Astrocyte of the cerebellum (primary cell): ENCODE results near the gene OSGIN1.

ENCODE experiments used
- DNase-seq: peaks from one replicate; pipeline ENCODE4 v3.0.0-alpha.2; 2011; ENCODE audit warnings: low read depth
- H3K4me3 ChIP-seq: 2 replicates; pipeline ENCODE4 v1.5.1; 2011; ENCODE audit warnings: mild to moderate bottlenecking, low read depth, low read length, moderate library complexity
- in situ Hi-C: cut with HindIII; loops from 2 replicates; pipeline ENCODE4 v1.10.0; 2017; ENCODE audit warnings: low sequenced_read_pairs
- TF ChIP-seq, protein P1 (sequence below): IDR thresholded peaks from 2 replicates; pipeline ENCODE4 v1.5.1; 2012; ENCODE audit warnings: low read length, low read depth, moderate library complexity, mild to moderate bottlenecking; ENCODE audit errors: missing control alignments

Gene OSGIN1

GRCh38 chr16:83925957-83926725 is 26.9 kb upstream of the OSGIN1 start:
- H3K4me3 ChIP-seq = no peak overlapping the region
- in situ Hi-C loops = no loop called here
- TF ChIP-seq, protein P1, sequence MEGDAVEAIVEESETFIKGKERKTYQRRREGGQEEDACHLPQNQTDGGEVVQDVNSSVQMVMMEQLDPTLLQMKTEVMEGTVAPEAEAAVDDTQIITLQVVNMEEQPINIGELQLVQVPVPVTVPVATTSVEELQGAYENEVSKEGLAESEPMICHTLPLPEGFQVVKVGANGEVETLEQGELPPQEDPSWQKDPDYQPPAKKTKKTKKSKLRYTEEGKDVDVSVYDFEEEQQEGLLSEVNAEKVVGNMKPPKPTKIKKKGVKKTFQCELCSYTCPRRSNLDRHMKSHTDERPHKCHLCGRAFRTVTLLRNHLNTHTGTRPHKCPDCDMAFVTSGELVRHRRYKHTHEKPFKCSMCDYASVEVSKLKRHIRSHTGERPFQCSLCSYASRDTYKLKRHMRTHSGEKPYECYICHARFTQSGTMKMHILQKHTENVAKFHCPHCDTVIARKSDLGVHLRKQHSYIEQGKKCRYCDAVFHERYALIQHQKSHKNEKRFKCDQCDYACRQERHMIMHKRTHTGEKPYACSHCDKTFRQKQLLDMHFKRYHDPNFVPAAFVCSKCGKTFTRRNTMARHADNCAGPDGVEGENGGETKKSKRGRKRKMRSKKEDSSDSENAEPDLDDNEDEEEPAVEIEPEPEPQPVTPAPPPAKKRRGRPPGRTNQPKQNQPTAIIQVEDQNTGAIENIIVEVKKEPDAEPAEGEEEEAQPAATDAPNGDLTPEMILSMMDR = no peak
- no peak for DNase-seq

- peak; percentile 20 for DNase-seq
- TF ChIP-seq, protein P1 = peak; percentile 99
- in situ Hi-C loops = no loop called here
- no peak overlapping the region for H3K4me3 ChIP-seq
Observed at GRCh38 chr16:83926726-83927397, 26.2 kb upstream of the OSGIN1 start.

- TF ChIP-seq, protein P1 = no peak
- no peak overlapping the region for H3K4me3 ChIP-seq
- no peak for DNase-seq
- in situ Hi-C loops = no loop called here
Observed at GRCh38 chr16:83928341-83929055, 24.5 kb upstream of the OSGIN1 start.

GRCh38 chr16:83929811-83930555 is 23.1 kb upstream of the OSGIN1 start:
- no peak for DNase-seq
- in situ Hi-C loops = no loop called here
- TF ChIP-seq, protein P1 = no peak
- H3K4me3 ChIP-seq = no peak overlapping the region

DNA sequence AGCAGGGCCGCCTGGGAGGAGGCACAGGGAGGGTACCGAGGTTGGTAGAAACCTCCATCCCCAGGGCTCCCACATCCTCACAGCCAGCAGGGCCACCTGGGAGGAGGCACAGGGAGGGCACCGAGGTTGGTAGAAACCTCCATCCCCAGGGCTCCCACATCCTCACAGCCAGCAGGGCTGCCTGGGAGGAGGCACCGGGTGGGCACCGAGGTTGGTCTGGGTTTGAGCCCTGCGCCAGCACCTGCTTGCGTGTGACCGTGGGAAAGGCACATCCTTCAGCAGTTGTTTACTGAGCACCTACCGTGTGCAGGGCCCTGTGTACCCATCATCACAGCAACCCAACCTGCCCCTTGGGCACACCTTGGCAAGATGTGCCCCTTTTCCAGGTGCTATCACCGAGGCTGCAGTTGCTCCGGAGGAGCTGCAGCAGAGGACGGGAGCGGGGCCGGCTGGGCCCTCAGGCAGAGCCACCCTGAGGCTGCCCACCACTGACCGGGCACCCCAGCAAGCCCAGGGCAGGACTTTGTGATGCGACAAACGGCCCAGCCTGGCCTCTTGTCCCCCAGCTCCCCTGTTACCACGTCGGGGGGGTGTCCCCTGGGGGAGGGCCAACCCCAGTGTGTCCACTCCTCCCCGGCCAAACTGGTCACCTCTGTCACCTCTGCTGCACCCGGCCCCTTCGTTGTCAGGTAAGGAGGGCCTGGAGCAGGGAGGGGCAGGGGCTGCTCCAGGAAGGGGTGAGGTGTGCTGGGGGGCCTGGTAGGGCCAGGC is 22.1 kb upstream of the OSGIN1 start:
- TF ChIP-seq, protein P1 = no peak
- in situ Hi-C loops = no loop called here
- no peak overlapping the region for H3K4me3 ChIP-seq
- DNase-seq = no peak

GRCh38 chr16:83931556-83931955 is 21.5 kb upstream of the OSGIN1 start:
- TF ChIP-seq, protein P1 = no peak
- DNase-seq = no peak
- in situ Hi-C loops = no loop called here
- H3K4me3 ChIP-seq = no peak overlapping the region
